Ishikawa (cell line): ENCODE measurements around the gene CARMIL1.

Experiments used
- CEBPB ChIP-seq: IDR thresholded peaks from 2 replicates; pipeline ENCODE4 v1.6.1; 2012
- CREB1 ChIP-seq: IDR thresholded peaks from 2 replicates; pipeline ENCODE4 v1.6.1; 2012; ENCODE audit warnings: low read depth
- EGR1 ChIP-seq: IDR thresholded peaks from 2 replicates; pipeline ENCODE4 v1.6.1; 2012
- EP300 ChIP-seq: IDR thresholded peaks from 2 replicates; pipeline ENCODE4 v1.6.1; 2012; ENCODE audit warnings: borderline replicate concordance
- FOXM1 ChIP-seq: IDR thresholded peaks from 2 replicates; pipeline ENCODE4 v1.6.1; 2012; ENCODE audit warnings: low read depth, borderline replicate concordance
- NFIC ChIP-seq: IDR thresholded peaks from 2 replicates; pipeline ENCODE4 v1.6.1; 2012
- RAD21 ChIP-seq: IDR thresholded peaks from 2 replicates; pipeline ENCODE4 v1.6.1; 2012; ENCODE audit warnings: low read depth
- REST ChIP-seq: IDR thresholded peaks from 2 replicates; pipeline ENCODE4 v1.6.1; 2012; ENCODE audit warnings: low read depth, mild to moderate bottlenecking
- TAF1 ChIP-seq: IDR thresholded peaks from 2 replicates; pipeline ENCODE4 v1.6.1; 2012; ENCODE audit warnings: low read depth, mild to moderate bottlenecking
- TCF12 ChIP-seq: IDR thresholded peaks from 2 replicates; pipeline ENCODE4 v1.6.1; 2012; ENCODE audit warnings: low read depth
- TEAD4 ChIP-seq: IDR thresholded peaks from 2 replicates; pipeline ENCODE4 v1.6.1; 2012
- USF1 ChIP-seq: IDR thresholded peaks from 2 replicates; pipeline ENCODE4 v1.6.1; 2012
- YY1 ChIP-seq: IDR thresholded peaks from 2 replicates; pipeline ENCODE4 v1.6.1; 2012; ENCODE audit warnings: low read depth
- ZBTB7A ChIP-seq: IDR thresholded peaks from 2 replicates; pipeline ENCODE4 v1.6.1; 2012; ENCODE audit warnings: low read depth
- TF ChIP-seq, protein P1 (sequence below): IDR thresholded peaks from 2 replicates; pipeline ENCODE4 v1.6.1; 2012

The CARMIL1 gene

GRCh38 chr6:25504661-25505060 is 225.5 kb downstream of the CARMIL1 start:
- TF ChIP-seq ZBTB7A: no peak
- TF ChIP-seq EGR1: no peak
- no peak for TF ChIP-seq REST

DNA sequence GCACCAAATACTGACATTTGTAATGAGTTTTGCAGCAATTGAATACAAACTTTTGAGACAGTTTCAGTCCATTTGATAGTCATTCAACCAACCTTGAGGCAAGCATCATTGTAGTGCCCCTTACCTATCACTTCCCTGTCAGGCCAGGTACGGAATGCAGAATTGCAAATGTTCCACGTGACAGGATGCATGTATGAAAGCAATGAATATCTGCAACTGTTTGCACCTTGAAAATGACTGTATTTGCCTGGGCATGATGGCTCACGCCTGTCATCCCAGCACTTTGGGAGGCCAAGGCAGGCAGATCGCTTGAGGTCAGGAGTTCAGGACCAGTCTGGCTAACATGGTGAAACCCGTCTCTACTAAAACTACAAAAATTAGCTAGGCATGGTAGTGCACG is 226.8 kb downstream of the CARMIL1 start:
- TF ChIP-seq USF1 (no peak), REST (no peak), CREB1 (no peak), YY1 (no peak), RAD21 (no peak), ZBTB7A (no peak), EGR1 (no peak), CEBPB (no peak), NFIC (no peak), TEAD4 (no peak), EP300 (no peak), FOXM1 (no peak), TCF12 (no peak), TAF1 (no peak)
- TF ChIP-seq, protein P1, sequence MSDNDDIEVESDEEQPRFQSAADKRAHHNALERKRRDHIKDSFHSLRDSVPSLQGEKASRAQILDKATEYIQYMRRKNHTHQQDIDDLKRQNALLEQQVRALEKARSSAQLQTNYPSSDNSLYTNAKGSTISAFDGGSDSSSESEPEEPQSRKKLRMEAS: no peak

DNA sequence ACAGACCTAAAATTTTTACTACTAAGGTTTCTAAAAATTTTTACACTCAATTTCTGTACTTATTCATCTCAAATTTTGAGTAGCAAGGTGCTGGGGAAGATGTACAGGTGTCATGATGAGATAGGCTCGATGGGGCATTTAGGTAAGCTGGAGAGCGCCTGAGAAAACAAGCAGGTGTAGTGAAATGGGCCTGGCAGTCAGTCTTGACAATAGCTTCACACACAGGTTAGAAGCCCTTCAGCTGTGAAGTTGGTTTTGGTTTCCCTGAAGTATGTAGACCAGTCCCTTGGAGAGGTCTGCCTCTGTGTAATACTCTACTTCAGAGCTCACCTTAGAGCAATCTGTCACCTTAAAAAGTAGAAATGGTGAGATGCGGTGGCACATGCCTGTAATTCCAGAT is 228.9 kb downstream of the CARMIL1 start:
- TF ChIP-seq NFIC (no peak), TEAD4 (no peak), CEBPB (no peak), USF1 (no peak), CREB1 (no peak), RAD21 (no peak), EGR1 (no peak), FOXM1 (no peak), TAF1 (no peak), ZBTB7A (no peak), EP300 (no peak), TCF12 (no peak), REST (no peak), YY1 (no peak)
- TF ChIP-seq, protein P1: no peak

DNA sequence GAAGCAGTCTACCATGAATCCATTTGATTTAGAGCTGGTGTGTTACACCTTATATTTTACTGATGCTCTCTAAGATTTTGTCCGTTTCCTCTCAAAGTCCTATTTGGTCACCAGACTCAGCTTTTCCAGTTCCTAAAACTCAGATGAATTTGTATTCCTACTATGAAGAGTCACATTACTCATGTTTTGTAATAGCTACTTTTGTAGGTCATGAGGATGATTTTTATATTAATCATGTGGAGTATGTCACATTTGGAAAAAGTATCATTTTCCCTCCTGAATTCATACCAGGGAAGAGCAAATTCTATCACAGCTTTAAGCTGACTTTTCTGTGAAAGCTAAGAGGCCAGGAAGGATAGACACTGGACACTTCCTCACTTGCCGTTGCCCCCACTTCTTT is 232.2 kb downstream of the CARMIL1 start:
- TF ChIP-seq CREB1 (no peak), REST (no peak), USF1 (no peak), TCF12 (no peak), TAF1 (no peak), FOXM1 (no peak), RAD21 (no peak), TEAD4 (no peak), EGR1 (no peak), ZBTB7A (no peak), CEBPB (no peak), EP300 (no peak), YY1 (no peak), NFIC (no peak)
- TF ChIP-seq, protein P1: no peak
